Adipose tissue (tissue), 3 donors: ENCODE measurements around the gene RNU4-1. TPM values are rescaled to one million over a fixed set of nuclear protein-coding genes. Genes with fewer than 3 reads are reported as not detected.
A peak's percentile ranks its signal among the peaks of the same experiment; 100 is the strongest.

Experiments
- H3K27ac ChIP-seq: one replicate; pipeline ENCODE4 v1.5.1; 2013; ENCODE audit warnings: low read depth, low read length
- WGBS, 3 donors: extraction: QIAGEN DNeasy Blood & Tissue Kit; methylation state at CpG; one replicate each; pipeline ENCODE4 v1.1.7; 2013; 5-methylcytosine and 5-hydroxymethylcytosine counted together
- polyA plus RNA-seq, 3 donors: library from polyadenylated mRNA; stranded (reverse); fragments of 200-250 nt; gene quantifications; one replicate each; pipeline ENCODE4 v1.2.3, GENCODE V29; 2013
- donor health status: healthy with polysubstance abuse.
- donor health status: Bipolar disorder and iron deficiency.
- donor health status: healthy.

Gene RNU4-1
- polyA plus RNA-seq, 3 donors: not detected

- H3K27ac ChIP-seq: no peak within 1 kb of the TSS
- WGBS, 3 donors: 5 to 9% (median 9%) methylated on average over 31 of the region's 31 CpGs
Observed at GRCh38 chr12:120301962-120302815, 9.2 kb upstream of the RNU4-1 start, which contains the start of gene SIRT4. TSS of gene SIRT4 (plus strand) at chr12:120302321. CDS start at chr12:120303562, 1,241 bp downstream.

DNA sequence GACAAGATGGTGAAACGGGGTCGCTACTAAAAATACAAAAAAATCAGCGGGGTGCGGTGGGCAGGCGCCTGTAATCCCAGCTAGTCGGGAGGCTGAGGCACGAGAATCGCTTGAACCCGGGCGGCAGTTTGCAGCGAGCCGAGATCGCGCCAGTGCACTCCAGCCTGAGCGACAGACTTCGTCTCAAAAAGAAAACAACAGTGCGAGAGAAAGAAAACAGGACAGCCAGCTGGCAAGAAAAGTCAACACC is 701 bp downstream of the RNU4-1 start:
- WGBS, 3 donors: 0% methylated on average over 17 of the region's 17 CpGs
- peak overlapping the region; percentile 28 for H3K27ac ChIP-seq

DNA sequence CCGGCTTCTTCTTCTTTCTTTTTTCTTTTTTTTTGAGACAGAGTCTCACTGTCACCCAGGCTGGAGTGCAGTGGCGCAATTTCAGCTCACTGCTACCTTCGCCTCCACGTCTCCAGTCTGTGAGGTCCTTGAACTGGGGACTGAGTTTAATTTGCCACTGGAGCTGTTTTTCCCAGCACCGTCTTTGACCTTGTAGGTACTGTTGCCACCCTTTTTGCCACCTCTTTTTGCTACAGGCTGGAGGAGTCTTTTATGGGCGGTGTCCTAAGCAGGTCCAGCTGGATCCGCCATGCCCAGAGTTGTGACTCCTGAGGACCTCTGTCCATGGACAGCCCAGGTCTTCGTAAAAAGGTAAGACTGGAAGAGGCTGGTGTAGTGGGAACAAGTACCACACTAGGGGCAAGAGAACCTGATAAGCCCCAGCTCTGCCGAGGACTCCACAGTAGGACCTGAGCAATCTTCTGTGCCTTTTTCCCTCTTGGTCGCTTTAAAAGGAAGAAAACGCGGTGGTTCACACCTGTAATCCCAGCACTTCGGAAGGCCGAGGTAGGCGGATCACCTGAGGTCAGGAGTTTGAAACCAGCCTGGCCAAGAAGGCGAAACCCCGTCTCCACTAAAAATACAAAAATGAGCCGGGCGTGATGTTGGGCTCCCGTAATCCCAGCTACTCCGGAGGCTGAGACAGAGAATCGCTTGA is 2.3 kb downstream of the RNU4-1 start:
- WGBS, 3 donors: 17 to 30% (median 27%) methylated on average over 22 of the region's 22 CpGs
- no peak overlapping the region for H3K27ac ChIP-seq

DNA sequence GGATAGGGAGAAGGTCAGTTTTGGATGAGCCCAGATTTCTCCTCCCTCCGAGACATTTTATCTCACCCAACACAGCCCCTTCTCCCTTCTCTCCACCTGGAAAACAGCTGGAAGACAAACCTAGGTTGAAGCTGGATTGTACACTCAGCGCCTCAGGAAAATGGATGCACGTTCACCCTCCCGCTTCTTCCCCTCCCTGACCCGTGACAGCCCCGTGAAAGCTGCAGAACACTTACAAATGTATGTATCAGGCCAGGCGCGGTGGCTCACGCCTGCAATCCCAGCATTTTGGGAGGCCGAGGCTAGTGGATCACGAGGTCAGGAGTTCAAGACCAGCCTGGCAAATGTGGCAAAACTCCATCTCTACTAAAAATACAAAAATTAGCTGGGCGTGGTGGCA is 5.5 kb downstream of the RNU4-1 start:
- 81 to 91% (median 83%) methylated on average over 12 of the region's 12 CpGs for WGBS, 3 donors
- H3K27ac ChIP-seq: no peak overlapping the region

DNA sequence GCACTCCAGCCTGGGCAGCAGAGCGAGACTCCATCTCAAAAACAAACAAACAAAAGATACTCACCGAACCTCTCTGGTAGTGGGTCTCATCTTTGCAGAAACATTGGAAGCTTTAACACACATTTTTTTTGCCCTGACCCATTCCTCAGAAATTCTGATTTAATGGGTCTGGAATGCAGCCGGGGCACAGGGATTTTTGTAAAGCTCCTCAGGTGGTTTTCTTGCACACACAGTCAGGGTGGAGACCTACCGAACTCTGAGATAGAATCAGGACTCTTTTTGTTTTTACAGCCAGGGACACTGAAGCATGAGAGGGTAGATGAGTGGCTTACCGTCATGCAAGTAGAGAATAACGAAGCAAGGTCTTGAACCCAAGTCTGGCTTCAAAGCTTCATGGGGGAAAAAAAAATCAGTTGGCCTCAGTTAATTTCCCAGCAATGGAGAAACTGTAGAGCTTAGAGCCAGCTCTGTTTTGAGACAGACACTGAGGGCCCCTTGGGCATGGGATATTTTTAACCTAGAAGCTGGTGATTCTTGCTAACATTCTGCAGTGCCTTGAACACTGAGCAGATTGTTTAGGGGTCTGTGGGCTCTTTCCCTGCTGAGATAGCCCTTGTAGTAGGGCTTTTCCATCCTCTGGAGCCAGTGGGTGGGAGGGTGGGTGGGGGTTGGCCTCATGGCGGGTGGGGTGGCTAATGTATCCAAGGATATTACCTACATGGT is 6.1 kb downstream of the RNU4-1 start:
- WGBS, 3 donors: 66 to 73% (median 68%) methylated on average over 7 of the region's 7 CpGs
- no peak overlapping the region for H3K27ac ChIP-seq

- no peak overlapping the region for H3K27ac ChIP-seq
- WGBS, 3 donors: 78 to 90% (median 85%) methylated on average over 3 of the region's 3 CpGs
Observed at GRCh38 chr12:120284381-120284780, 8.7 kb downstream of the RNU4-1 start.

GRCh38 chr12:120283318-120283717 is 9.7 kb downstream of the RNU4-1 start:
- 79 to 81% (median 79%) methylated on average over 7 of the region's 7 CpGs for WGBS, 3 donors

DNA sequence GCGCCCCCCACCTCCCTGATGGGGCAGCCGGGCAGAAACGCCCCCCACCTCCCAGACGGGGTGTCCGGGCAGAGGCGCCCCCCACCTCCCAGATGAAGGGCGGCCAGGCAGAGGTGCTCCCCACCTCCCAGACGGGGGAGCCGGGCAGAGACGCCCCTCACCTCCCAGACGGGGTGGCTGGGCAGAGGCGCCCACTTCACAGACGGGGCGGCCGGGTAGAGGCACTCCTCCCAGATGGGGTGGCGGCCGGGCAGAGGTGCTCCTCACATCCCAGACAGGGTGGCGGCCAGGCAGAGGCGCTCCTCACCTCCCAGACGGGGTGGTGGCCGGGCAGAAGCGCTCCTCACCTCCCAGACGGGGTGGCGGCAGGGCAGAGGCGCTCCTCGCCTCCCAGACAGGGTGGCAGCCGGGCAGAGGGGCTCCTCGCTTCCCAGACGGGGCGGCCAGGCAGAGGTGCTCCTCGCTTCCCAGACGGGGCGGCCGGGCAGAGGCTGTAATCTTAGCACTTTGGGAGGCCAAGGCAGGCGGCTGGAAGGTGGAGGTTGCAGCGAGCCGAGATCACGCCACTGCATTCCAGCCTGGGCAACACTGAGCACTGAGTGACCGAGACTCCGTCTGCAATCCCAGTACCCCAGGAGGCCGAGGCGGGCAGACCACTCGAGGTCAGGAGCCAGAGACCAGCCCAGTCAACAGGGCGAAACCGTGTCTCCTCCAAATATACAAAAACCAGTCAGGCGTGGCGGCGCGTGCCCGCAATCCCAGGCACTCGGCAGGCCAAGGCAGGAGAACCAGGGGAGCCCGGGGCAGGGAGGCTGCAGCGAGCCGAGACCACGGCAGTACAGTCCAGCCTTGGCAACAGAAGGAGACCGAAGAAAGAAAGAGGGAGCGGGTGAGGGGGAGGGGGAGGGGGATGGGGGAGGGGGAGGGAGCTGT is 14.6 kb downstream of the RNU4-1 start:
- 93 to 96% (median 95%) methylated on average over 37 to 55 of the region's 57 CpGs for WGBS, 3 donors

More at GRCh38 chr12:120283318-120283717, 9.7 kb downstream of the RNU4-1 start:
- no peak overlapping the region for H3K27ac ChIP-seq

DNA sequence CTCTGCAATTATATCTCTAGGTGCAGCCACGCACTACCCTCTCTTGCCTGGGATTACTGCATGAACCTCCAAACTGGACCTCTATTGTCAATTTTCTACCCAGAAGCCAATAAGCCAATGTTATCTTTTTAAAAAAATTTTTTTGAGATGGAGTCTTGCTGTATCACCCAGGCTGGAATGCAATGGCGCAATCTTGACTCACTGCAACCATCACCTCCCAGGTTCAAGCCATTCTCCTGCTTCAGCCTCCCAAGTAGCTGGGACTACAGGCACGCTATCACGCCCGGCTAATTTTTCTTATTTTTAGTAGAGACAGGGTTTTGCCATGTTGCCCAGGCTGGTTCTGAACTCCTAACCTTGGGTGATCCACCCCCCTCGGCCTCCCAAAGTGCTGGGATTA is 16.3 kb downstream of the RNU4-1 start:
- no peak overlapping the region for H3K27ac ChIP-seq
- 91 to 96% (median 92%) methylated on average over 6 of the region's 6 CpGs for WGBS, 3 donors

More for the DNA sequence above, 14.6 kb downstream of the RNU4-1 start:
- no peak overlapping the region for H3K27ac ChIP-seq

GRCh38 chr12:120267736-120268135 is 25.3 kb downstream of the RNU4-1 start:
- no peak overlapping the region for H3K27ac ChIP-seq
- WGBS, 3 donors: 36 to 60% (median 41%) methylated on average over 4 of the region's 4 CpGs

- no peak overlapping the region for H3K27ac ChIP-seq
- WGBS, 3 donors: 29 to 37% (median 33%) methylated on average over 8 of the region's 8 CpGs
Observed at GRCh38 chr12:120266180-120266870, 26.7 kb downstream of the RNU4-1 start.

GRCh38 chr12:120265473-120266179 is 27.4 kb downstream of the RNU4-1 start, which contains the start of gene PXN:
TSS of gene PXN (minus strand) at chr12:120265730. CDS start at chr12:120265629, 101 bp downstream.
- WGBS, 3 donors: 1 to 2% (median 2%) methylated on average over 35 to 63 of the region's 81 CpGs
- H3K27ac ChIP-seq: peak within 1 kb of the TSS; percentile 46

- peak overlapping the region; percentile 46 for H3K27ac ChIP-seq
- WGBS, 3 donors: 1 to 2% (median 2%) methylated on average over 27 to 29 of the region's 29 CpGs
Observed at GRCh38 chr12:120264904-120265472, 28.0 kb downstream of the RNU4-1 start.

- WGBS, 3 donors: 27 to 40% (median 38%) methylated on average over 15 of the region's 15 CpGs
Observed at GRCh38 chr12:120264086-120264903, 28.7 kb downstream of the RNU4-1 start.

GRCh38 chr12:120263748-120264085 is 29.3 kb downstream of the RNU4-1 start:
- H3K27ac ChIP-seq: peak overlapping the region; percentile 13
- WGBS, 3 donors: 14 to 27% (median 27%) methylated on average over 5 of the region's 5 CpGs

More at GRCh38 chr12:120264086-120264903, 28.7 kb downstream of the RNU4-1 start:
- peak overlapping the region; percentile 23 for H3K27ac ChIP-seq
